Inflammatory macrophage treated with lipopolysaccharide for 4 hours (primary cell): ENCODE measurements around the gene NIPSNAP3A.
"Not testable (repeated sequence)": the region's sequence is repeated elsewhere in the genome, so short reads cannot be mapped to it uniquely, and the experiment has no call there.

ENCODE experiments used
- DNase-seq: peaks from one replicate; pipeline ENCODE4 v3.0.0-alpha.2; 2020

Gene NIPSNAP3A

DNA sequence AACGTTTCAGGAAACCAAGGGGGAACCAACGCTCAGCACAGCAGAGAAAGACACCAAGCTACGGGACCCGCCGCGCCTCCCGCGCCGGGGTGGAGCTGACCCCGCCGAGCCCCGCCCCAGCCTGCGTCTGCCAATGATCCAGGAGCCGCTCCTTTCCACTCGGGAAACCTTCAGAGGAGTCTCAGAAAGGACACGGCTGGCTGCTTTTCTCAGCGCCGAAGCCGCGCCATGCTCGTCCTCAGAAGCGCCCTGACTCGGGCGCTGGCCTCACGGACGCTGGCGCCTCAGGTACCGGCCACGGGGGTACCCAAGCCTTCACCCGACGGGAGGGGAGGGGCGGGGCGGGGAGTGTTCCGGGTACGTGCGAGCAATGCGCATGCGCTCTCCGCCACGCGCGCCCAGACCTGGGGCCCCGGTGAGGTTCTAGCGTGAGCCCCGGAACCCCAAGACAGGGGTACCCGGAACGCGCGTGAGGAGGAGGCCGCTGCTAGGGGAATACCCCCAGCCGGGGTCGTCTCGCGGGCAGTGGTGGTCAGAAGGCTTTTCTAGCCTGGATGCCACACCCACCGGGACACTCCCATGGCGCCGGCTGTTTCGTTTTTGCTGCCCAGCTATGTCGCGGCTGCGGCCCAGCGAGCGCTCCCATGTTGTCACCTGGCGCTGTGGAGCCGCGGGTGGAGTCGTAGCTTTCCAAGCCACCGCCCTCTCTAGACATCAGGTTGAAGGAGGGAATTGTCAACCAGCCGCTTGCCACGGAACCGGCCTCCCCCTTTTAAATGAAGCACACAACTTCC, at the start of gene NIPSNAP3A:
Gene NIPSNAP3A (plus strand): TSS at position 119 of the 794 bp plus-strand sequence. CDS start 110 bp downstream, at position 229.
- peak; percentile 88 for DNase-seq

DNA sequence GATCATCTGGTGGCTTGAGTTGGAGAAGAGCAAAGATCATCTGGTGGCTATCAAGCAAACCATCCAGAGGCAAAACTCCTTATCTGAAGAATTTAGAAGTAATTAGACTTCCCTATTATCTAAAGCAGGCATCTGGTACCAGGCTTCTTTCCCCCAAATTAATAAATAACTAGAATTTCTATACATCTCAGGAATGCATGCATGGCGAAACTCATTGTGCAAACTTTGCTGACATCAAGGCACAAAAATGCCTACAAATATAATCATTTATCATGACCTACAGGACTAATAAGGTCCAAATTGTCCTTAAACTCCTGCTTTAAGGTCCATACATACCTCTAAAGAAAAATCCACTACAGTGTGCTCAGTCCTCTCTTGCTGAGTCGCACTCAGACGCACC, 47.2 kb upstream of the NIPSNAP3A start:
- DNase-seq = no peak

DNA sequence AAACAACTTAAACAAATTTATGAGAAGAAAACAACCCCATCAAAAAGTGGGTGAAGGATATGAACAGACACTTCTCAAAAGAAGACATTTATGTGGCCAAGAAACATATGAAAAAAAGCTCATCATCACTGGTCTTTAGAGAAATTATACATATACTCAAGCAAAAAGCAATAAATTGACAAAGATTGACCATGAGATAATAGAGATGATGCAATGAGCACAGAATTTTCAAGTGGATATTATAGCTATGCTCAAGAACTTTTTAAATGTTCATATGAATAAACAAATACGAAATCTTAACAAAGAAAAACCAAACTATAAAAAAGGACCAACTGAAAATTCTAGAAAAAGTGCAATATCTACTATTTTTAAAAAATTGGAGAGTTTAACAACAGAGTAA, 38.7 kb upstream of the NIPSNAP3A start:
- DNase-seq = not testable (repeated sequence)

DNA sequence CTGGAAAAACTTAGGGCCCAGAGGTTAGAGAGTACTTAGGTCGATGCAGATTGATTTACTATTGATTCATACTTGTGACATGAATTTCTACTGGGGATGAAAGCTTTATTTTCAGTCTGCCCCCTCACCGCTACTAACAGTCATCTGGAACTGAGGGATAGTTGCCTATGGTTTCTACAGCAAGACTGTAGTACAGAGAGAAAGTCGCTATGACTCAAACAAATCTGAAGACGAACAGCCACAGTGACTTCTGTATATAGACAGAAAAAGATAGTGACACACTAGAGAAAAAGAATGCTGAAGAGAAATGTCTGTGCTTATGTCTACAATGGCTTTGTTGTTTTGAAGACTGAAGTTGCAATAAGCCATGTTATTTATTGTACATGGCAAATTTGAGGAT, 35.9 kb upstream of the NIPSNAP3A start:
- no peak for DNase-seq

DNA sequence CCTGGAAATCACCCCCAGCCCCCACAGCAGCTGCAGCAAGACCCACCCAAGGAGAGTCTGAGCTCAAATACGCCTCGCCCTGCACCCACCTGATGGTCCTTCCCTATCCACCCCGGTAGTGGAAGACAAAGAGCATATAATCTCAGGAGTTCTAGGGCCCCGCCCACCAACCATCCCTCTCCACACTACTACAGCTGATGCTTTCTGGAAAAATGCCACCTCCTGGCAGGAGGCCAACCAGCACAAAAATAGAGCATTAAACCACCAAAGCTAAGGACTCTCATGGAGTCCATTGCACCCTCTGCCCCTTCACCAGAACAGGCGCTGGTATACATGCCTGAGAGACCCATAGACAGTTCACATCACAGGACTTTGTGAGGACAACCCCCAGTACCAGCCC, 22.5 kb upstream of the NIPSNAP3A start:
- DNase-seq = no peak

DNA sequence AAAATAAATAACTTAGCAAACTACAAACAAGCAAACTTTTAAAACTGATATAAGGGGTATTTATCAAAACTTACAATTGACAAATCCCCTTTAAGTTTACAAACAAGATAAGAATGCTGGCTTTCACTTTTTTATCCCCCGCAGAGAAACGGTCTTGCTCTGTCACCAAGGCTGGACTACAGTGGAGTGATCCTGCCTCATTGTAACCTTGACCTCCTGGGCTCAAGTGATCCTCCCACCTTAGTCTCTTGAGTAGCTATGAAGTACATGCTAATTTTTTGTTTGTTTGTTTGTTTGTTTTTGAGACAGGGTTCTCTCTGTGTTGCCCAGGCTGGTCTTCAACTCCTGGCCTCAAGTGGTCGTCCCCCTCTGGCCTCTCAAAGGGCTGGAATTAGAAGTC, 9.0 kb upstream of the NIPSNAP3A start:
- DNase-seq = no peak

DNA sequence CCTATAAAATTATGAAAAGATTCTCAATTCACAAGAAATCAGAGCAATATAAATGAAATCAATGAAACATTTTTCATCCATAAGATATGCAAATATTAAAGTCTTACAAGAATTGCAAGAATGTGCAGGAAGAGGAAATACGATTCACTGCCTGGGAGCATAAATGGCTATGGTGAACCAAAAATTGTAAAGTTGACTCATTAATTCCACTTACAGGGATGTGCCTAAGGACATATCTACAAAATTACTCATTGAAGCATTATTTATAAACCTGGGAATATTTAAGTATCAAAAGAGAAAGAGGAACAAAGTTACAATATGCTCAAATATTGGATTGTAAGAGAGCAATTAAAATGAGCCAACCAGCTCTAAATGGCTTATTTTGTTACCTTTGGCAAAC, 6.9 kb upstream of the NIPSNAP3A start:
- DNase-seq = peak; percentile 13

DNA sequence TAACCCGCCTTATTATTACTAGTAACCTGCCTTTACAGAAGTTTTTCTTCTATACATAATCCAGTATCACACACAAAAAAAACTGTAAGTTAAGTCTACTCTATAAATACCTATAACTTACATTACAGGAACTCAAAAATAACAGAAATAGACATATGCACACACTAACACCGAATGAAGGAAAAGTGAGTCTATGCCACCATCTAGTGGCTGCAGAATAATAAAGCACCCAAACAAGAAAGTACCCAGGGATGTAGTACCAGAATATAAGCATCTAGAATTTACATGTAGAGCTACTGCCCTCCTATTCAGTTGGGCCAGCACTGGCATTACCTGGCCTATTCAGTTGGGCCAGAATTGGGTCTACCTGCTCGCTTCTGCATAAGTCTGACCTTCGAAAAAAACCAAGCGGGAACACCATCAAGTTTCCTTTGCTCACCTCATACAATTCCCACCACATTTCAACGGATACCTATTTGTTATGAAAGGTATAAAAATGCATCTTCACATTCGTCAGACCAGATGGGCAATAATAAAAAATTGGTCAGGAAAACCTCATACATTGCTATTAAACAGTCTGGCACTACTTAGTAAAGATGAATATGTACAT, 4.0 kb upstream of the NIPSNAP3A start:
- DNase-seq = peak; percentile 66

DNA sequence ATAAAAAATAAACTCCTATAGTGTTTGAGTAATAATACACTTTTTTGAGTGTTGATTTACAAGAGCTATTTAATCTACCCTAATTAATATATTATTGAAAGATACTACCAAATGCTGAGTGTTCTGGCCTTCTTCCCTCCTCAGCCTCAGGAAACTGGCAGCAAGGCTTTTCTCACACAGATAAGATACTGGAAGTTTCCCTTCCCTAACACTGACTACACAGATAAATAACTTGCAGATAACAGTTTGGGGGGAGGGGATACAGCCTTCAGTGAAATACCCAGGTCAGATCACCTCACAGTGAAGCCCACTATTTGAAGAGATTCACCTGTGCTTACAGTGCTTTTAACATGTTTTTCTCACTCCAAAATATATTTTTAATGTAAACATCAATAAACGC, 1.6 kb upstream of the NIPSNAP3A start:
- no peak for DNase-seq

DNA sequence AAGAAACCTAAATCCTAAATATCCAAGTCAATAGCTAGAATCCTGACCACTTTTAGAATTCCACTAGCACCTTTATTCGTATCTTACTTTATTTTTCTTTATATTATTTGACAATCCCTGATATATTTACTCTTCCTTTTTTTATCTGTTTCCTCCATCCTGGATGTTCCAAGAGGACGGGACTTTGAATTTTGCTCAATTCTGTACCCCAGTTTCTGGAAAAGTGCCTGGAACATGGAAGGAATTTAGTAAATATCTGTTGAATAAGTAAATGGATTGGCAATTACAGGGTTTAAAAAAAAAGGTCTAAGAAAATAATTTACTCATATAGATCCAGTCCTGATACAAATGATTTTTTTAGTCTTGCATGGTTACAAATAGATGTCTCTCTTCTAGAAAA, 1.2 kb upstream of the NIPSNAP3A start:
- no peak for DNase-seq

DNA sequence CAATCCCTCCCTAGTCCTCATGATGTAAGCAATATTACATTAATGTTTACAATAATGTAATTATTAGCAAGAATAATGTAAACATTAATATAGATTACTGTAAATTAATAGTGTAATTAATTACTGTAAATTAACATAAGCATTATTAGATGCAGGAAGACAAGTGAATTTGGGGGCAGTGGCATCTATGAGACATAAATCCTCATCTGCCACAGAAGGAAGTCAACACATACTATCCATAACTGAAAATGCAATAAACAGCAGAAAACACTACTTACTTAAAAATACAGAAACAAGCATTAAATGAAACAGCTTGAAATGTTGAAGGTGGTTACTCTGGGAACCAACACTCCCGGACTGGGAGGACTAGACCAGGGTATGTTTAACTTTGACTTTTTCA, 685 bp upstream of the NIPSNAP3A start:
- DNase-seq = no peak

DNA sequence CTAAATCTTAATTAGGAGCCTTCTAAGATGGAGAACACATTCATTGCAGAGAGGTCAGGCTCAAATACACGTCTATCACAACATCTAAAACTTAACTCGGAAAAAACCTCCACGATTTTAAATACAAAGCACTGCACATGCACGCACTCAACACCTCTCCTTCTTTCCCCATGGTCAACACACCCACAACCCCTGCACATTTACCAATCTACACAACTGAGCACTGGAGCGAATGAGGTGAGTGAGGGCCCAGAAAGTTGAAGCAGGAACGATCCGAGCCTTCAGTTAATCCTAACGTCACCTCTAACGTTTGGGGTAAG, 278 bp upstream of the NIPSNAP3A start:
- DNase-seq = no peak

DNA sequence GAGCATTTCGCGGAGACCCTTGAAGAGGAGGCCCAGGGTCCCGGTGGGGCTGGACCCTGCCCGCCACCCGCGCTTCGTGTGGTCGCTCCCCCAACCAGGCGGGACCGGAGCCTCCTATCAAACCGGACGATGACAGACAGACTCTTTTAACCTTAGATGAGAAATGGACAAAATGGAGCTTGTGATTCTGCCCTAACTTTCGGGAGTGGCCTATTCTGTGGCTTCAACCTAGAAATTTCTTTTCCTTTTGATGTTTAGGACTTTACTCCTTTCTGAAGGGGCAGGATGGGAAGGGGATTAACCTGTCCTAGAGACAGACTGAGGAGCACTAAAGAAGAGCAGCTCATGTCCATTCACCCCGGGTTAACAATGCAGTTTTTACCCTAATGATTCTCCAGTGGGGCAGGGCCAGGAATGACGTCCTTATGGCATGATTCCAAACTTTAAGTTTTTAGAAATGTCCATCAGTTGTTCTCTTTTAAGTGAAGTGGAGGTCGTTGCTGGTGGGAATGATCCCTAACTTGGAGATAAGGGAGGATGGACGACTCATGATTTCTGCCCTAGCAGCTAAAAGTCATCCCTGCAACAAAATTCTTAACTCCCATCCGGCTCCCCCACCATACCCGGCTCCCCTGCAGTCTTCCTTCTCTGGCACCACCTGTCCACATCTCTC, 1.0 kb downstream of the NIPSNAP3A start:
- peak; percentile 53 for DNase-seq

DNA sequence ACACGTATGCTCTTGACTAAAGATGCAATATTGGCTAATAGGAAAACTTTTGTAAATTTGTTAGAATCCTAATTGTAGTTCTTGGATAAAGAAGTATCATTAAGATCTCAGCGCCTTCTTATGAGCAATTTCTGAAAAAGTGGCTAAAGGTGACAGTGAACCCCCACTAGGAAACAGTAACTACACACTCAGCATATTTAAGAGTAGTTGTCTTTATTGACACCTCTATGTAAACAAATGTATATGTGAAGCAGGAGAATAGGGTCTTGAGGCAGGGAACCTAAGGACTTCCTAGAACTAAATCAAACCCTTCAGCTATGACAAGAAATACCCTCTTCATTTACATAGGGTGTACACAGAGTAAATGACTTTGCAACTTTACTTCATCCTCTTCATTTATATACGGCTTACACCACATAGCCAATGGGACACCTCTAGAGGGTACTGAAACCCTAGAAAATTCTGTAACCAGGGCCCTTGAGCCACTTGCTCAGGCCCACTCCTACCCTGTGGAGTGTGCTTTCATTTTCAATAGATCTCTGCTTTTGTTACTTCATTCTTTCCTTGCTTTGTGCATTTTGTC, 2.8 kb downstream of the NIPSNAP3A start:
- DNase-seq = peak; percentile 76

DNA sequence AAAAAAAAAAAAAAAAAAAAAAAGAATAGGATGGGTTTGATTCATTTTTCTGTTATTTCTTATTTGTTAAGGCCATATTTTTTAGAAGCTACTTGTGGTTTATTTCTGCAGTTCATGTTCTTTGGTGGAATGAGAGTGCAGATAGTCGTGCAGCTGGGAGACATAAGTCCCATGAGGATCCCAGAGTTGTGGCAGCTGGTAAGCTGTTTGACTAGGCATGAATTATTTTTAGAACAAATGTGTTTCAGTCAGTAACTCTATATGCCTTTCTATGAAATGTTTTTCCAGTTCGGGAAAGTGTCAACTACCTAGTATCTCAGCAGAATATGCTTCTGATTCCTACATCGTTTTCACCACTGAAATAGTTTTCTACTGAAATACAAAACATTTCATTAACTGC, 11.5 kb downstream of the NIPSNAP3A start:
- DNase-seq = no peak

DNA sequence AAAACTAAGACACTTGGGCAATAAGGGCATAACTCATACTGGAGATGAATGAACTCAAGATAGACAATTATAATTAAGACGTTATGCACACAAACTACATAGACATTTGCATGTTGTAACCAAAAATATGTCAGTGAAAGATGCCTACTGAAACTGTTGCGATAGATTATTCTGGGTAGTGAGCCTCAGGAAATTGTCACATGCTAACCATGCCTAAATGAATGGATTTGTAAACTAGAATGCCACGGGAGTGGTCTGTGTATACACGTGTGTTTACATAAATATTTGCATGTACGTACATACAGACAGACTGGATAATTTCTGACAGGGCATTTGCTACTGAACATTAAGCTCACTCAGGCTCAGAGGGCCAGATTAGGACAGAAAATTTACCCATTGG, 17.7 kb downstream of the NIPSNAP3A start:
- no peak for DNase-seq

DNA sequence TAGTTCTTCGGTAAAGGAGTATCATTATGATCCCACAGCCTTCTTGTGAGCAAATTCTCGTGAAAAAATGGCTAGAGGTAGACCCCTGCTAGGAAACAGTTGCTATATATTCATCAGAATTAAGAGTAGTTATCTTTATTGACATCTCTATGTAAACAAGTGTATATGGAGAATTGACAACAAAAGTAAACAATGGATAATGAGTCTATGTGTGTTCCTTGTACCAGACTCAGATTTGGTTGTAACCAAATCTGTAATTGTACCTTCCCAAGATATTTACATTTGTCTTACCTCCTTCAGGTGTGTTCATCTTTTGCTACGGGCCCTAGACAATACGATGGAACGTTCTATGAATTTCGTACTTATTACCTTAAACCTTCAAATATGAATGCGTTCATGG, 18.5 kb downstream of the NIPSNAP3A start:
- no peak for DNase-seq

DNA sequence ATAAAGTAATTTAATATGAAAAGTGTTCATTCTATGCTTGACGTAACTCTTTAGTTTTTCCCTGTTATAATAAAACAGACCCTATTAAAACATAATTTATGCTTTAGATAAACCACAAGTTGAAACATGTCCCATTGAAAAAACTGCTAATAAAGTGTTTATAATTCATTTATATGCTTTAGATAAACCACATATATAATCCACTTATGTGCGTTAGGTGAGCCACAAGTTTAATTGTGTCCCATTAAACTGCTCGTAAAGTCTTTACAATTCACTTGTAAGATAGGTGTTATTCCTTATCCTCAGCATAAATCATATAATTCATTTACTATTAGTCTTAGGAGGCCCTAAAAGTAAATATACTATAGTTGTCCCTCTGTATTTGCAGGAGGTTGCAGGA, 20.0 kb downstream of the NIPSNAP3A start:
- no peak for DNase-seq

DNA sequence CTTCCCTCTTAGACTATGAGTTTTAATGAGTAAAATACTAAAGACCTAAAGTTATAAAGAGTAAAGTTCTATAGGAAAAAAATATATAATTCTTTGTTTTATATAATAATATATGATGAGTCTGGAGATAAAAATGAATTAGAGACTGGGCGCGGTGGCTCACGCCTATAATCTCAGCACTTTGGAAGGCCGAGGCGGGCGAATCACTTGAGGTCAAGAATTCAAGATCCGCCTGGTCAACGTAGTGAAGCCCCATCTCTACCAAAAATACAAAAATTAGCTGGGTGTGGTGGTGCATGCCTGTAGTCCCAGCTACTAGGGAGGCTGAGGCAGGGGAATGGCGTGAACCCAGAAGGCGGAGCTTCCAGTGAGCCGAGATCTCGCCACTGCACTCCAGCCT, 21.5 kb downstream of the NIPSNAP3A start:
- DNase-seq = not testable (repeated sequence)

DNA sequence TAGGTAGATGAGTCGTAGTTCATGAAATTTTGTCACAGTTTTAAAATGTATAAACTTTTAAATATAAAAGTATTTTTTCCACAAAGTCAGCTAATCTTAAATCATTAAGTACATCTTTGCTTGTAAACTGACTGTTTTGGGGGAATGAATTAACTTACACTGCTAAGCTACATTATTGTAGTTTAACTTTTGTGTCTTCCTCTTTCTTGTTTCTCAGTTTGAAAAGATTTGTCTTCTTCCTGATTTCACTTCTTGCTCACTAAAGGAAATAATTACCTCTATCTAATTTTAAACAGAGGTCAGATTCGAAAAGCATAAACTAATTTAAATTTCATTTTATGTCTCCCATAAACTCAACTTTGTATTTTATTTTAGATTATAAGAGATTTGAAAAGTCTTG, 22.2 kb downstream of the NIPSNAP3A start:
- peak; percentile 36 for DNase-seq

DNA sequence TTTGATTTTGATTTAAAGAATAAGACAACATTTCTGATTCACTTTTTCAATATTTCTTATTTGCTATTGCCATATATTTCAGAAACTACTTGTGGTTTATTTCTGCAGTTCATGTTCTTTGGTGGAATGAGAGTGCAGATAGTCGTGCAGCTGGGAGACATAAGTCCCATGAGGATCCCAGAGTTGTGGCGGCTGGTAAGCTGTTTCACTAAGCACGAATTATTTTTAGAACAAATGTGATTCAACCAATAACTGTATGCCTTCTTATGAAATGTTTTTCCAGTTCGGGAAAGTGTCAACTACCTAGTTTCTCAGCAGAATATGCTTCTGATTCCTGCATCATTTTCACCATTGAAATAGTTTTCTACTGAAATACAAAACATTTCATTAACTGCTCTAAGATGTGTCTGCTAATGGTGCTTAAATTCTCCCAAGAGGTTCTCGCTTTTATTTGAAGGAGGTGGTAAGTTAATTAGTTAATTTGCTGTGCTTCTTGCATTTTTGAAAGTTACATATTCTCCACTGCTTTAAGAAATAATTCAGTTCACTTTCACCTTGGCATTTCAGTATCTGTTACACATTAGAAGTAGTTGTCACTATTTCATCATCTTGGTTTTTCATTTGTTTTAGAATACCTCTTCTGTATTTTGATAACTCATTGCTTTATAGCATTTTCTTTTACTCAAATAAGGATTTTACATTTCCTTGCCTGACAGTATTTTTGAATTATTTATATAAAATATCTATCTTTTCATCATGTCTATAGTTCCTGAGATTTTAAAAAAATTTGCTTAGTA, 25.4 kb downstream of the NIPSNAP3A start:
- peak; percentile 64 for DNase-seq

DNA sequence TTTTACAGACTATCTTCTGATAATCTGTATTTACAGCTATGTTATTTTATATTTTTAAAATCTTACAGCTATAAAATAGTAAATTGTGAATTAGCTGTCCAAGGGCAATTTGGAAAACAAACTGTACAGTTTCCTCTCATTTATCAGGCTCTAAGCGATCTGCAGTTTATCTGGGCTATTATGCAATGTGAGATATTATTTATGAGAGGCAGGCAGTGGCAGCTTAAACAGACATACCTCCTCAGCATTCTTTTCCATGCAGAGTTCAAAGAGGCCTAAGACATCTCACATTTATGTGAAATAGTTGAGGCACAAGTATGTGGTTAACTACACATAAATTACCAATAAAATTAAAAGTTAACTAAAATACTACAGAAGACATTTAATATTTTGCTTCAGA, 26.6 kb downstream of the NIPSNAP3A start:
- DNase-seq = no peak
